Brain pericyte (primary cell): Measurements from ENCODE around the gene ANKRD36.
"Not testable (repeated sequence)": the region's sequence is repeated elsewhere in the genome, so short reads cannot be mapped to it uniquely, and the experiment has no call there.

Experiments
- DNase-seq: peaks from one replicate; pipeline ENCODE4 v3.0.0-alpha.2; 2012; ENCODE audit warnings: low read depth, low spot score

ANKRD36 gene

GRCh38 chr2:97113050-97113881, at the start of gene ANKRD36:
Gene ANKRD36 (plus strand): TSS chr2:97113153. CDS start chr2:97113740, 587 bp downstream.
- DNase-seq: peak; percentile 7

GRCh38 chr2:97066030-97066429, 46.9 kb upstream of the ANKRD36 start:
- not testable (repeated sequence) for DNase-seq

- no peak for DNase-seq
Observed at GRCh38 chr2:97067279-97068004, 45.5 kb upstream of the ANKRD36 start.

GRCh38 chr2:97068074-97068473, 44.9 kb upstream of the ANKRD36 start:
- no peak for DNase-seq

- not testable (repeated sequence) for DNase-seq
Observed at GRCh38 chr2:97068722-97069121, 44.2 kb upstream of the ANKRD36 start.

- DNase-seq: not testable (repeated sequence)
Observed at GRCh38 chr2:97070915-97071314, 42.0 kb upstream of the ANKRD36 start.

- not testable (repeated sequence) for DNase-seq
Observed at GRCh38 chr2:97077213-97077612, 35.7 kb upstream of the ANKRD36 start.

- not testable (repeated sequence) for DNase-seq
Observed at GRCh38 chr2:97080855-97081254, 32.1 kb upstream of the ANKRD36 start.

GRCh38 chr2:97082206-97082605, 30.7 kb upstream of the ANKRD36 start:
- not testable (repeated sequence) for DNase-seq

- DNase-seq: not testable (repeated sequence)
Observed at GRCh38 chr2:97083516-97083915, 29.4 kb upstream of the ANKRD36 start.

GRCh38 chr2:97085093-97085492, 27.9 kb upstream of the ANKRD36 start:
- not testable (repeated sequence) for DNase-seq

- not testable (repeated sequence) for DNase-seq
Observed at GRCh38 chr2:97088706-97089105, 24.2 kb upstream of the ANKRD36 start.

- DNase-seq: not testable (repeated sequence)
Observed at GRCh38 chr2:97092946-97093345, 20.0 kb upstream of the ANKRD36 start.

GRCh38 chr2:97093983-97094771, 18.8 kb upstream of the ANKRD36 start:
- DNase-seq: not testable (repeated sequence)

- DNase-seq: not testable (repeated sequence)
Observed at GRCh38 chr2:97094772-97095611, 18.0 kb upstream of the ANKRD36 start, which contains the start of gene FAHD2B. Gene FAHD2B (minus strand): TSS chr2:97094882. CDS start chr2:97091706, 3,176 bp downstream.

- DNase-seq: no peak
Observed at GRCh38 chr2:97095661-97096060, 17.3 kb upstream of the ANKRD36 start.

GRCh38 chr2:97098786-97099372, 14.1 kb upstream of the ANKRD36 start:
- DNase-seq: not testable (repeated sequence)

GRCh38 chr2:97106878-97107277, 6.1 kb upstream of the ANKRD36 start:
- DNase-seq: not testable (repeated sequence)

GRCh38 chr2:97111246-97111645, 1.7 kb upstream of the ANKRD36 start:
- DNase-seq: not testable (repeated sequence)

- peak; percentile 16 for DNase-seq
Observed at GRCh38 chr2:97112320-97113049, 468 bp upstream of the ANKRD36 start.
